Epidermal melanocyte (primary cell): Measurements from ENCODE around the gene ZNF723.
"Not testable (repeated sequence)": the region's sequence is repeated elsewhere in the genome, so short reads cannot be mapped to it uniquely, and the experiment has no call there.

Source experiments
- DNase-seq: peaks from one replicate; pipeline ENCODE4 v3.0.0; 2011; ENCODE audit warnings: low spot score; ENCODE audit not compliant: insufficient read length

Gene ZNF723

GRCh38 chr19:22832031-22832762 is at the start of gene ZNF723:
TSS of gene ZNF723 (plus strand) at chr19:22832291. CDS start at chr19:22832380, 89 bp downstream.
- DNase-seq: no peak

GRCh38 chr19:22783651-22784410 is 48.3 kb upstream of the ZNF723 start, which contains the start of gene ZNF99:
TSS of gene ZNF99 (minus strand) at chr19:22784151. CDS start at chr19:22784016, 135 bp downstream.
- DNase-seq: no peak

- DNase-seq: not testable (repeated sequence)
Measured at GRCh38 chr19:22792863-22793262, 39.2 kb upstream of the ZNF723 start.

GRCh38 chr19:22797040-22797439 is 35.1 kb upstream of the ZNF723 start:
- DNase-seq: no peak

GRCh38 chr19:22806418-22806817 is 25.7 kb upstream of the ZNF723 start:
- DNase-seq: no peak

GRCh38 chr19:22807061-22807835 is 24.8 kb upstream of the ZNF723 start:
- no peak for DNase-seq

GRCh38 chr19:22814124-22814523 is 18.0 kb upstream of the ZNF723 start:
- DNase-seq: no peak

- DNase-seq: no peak
Measured at GRCh38 chr19:22831211-22831610, 880 bp upstream of the ZNF723 start.

GRCh38 chr19:22857713-22858320 is 25.7 kb downstream of the ZNF723 start:
- DNase-seq: not testable (repeated sequence)

GRCh38 chr19:22882797-22883196 is 50.7 kb downstream of the ZNF723 start:
- no peak for DNase-seq

- DNase-seq: no peak
Measured at GRCh38 chr19:22893855-22894270, 61.8 kb downstream of the ZNF723 start.

- DNase-seq: no peak
Measured at GRCh38 chr19:22901431-22902130, 69.5 kb downstream of the ZNF723 start.
